GM19452 (cell line): ENCODE data around the gene TCEA2.
"Not testable (repeated sequence)": the region's sequence is repeated elsewhere in the genome, so short reads cannot be mapped to it uniquely, and the experiment has no call there.

Source experiments
- ATAC-seq: cut with Tn5 transposase; IDR thresholded peaks from one replicate; pipeline ENCODE4 v1.9.1; 2021; ENCODE audit not compliant: unreplicated experiment

Gene TCEA2

GRCh38 chr20:64106981-64107735 lies 44.2 kb downstream of the TCEA2 start, which contains the start of gene NPBWR2:
Gene NPBWR2 (minus strand): TSS chr20:64107565. CDS start chr20:64106831, 734 bp downstream.
- no peak for ATAC-seq

GRCh38 chr20:64107736-64108457 lies 44.9 kb downstream of the TCEA2 start:
- ATAC-seq, result no peak

GRCh38 chr20:64108731-64109681 lies 46.0 kb downstream of the TCEA2 start:
- no peak for ATAC-seq

GRCh38 chr20:64109831-64110391 lies 46.9 kb downstream of the TCEA2 start:
- no peak for ATAC-seq

GRCh38 chr20:64110411-64111068 lies 47.5 kb downstream of the TCEA2 start:
- ATAC-seq, result no peak

GRCh38 chr20:64111841-64112641 lies 49.0 kb downstream of the TCEA2 start:
- ATAC-seq, result no peak

GRCh38 chr20:64112691-64113443 lies 49.9 kb downstream of the TCEA2 start:
- no peak for ATAC-seq

GRCh38 chr20:64113444-64113775 lies 50.4 kb downstream of the TCEA2 start:
- no peak for ATAC-seq

- ATAC-seq, result no peak
Measured at GRCh38 chr20:64113796-64114355, 50.9 kb downstream of the TCEA2 start.

GRCh38 chr20:64114356-64114971 lies 51.5 kb downstream of the TCEA2 start:
- no peak for ATAC-seq

GRCh38 chr20:64115171-64115911 lies 52.3 kb downstream of the TCEA2 start:
- no peak for ATAC-seq

GRCh38 chr20:64116016-64116415 lies 53.0 kb downstream of the TCEA2 start:
- no peak for ATAC-seq

- ATAC-seq, result no peak
Measured at GRCh38 chr20:64116541-64117431, 53.8 kb downstream of the TCEA2 start.

GRCh38 chr20:64117432-64117777 lies 54.4 kb downstream of the TCEA2 start:
- not testable (repeated sequence) for ATAC-seq

- no peak for ATAC-seq
Measured at GRCh38 chr20:64119301-64119680, 56.3 kb downstream of the TCEA2 start.

- ATAC-seq, result no peak
Measured at GRCh38 chr20:64119681-64120341, 56.8 kb downstream of the TCEA2 start.
